HCT116 (cell line): ENCODE measurements around the gene SMYD3.

Experiments
- EZH2 ChIP-seq: fragments of 200-600 bp; sonication (generic); IDR thresholded peaks from 2 replicates; pipeline ENCODE4 v1.6.1; 2017; ENCODE audit warnings: antibody characterized with exemption, mixed run types
- POLR2A ChIP-seq: IDR thresholded peaks from 2 replicates; pipeline ENCODE4 v1.7.0; 2011; ENCODE audit warnings: borderline replicate concordance; ENCODE audit not compliant: insufficient read depth, insufficient read length; ENCODE audit errors: extremely low read depth
- POLR2AphosphoS5 ChIP-seq: IDR thresholded peaks from 2 replicates; pipeline ENCODE4 v1.6.1; 2011; ENCODE audit warnings: mild to moderate bottlenecking, low read depth, low read length, moderate library complexity
- TCF7L2 ChIP-seq: IDR thresholded peaks from 2 replicates; pipeline ENCODE4 v1.7.0; 2011; ENCODE audit warnings: borderline replicate concordance, inconsistent platforms; ENCODE audit not compliant: insufficient read depth, insufficient read length; ENCODE audit errors: extremely low read depth
- ZFX ChIP-seq: fragments of 450-650 bp; IDR thresholded peaks from 2 replicates; pipeline ENCODE4 v1.6.1; 2017
- ZNF274 ChIP-seq: fragments of 200-500 bp; sonication (Bioruptor generic); IDR thresholded peaks from 2 replicates; pipeline ENCODE4 v1.6.1; 2014; ENCODE audit warnings: mild to moderate bottlenecking, low read depth, low read length, inconsistent platforms
- TF ChIP-seq, protein P1 (sequence below), 3 experiments: fragments of 200-600 bp in 1 of 3; sonication (generic) in 1 of 3; IDR thresholded peaks in 2 of 3; conservative IDR thresholded peaks in 1 of 3; 2 replicates each; pipeline ENCODE4 v1.5.1; 2012 to 2017; ENCODE audit warnings: low read depth in 2 of 3, low read length in 2 of 3, antibody characterized with exemption in 1 of 3, borderline replicate concordance in 1 of 3, control low read depth in 1 of 3, mild to moderate bottlenecking in 1 of 3, mixed read lengths in 1 of 3, mixed run types in 1 of 3, moderate library complexity in 1 of 3; ENCODE audit not compliant: insufficient read depth in 1 of 3
- TF ChIP-seq, protein P2 (sequence below): IDR thresholded peaks from 2 replicates; pipeline ENCODE4 v1.6.1; 2012

DNA sequence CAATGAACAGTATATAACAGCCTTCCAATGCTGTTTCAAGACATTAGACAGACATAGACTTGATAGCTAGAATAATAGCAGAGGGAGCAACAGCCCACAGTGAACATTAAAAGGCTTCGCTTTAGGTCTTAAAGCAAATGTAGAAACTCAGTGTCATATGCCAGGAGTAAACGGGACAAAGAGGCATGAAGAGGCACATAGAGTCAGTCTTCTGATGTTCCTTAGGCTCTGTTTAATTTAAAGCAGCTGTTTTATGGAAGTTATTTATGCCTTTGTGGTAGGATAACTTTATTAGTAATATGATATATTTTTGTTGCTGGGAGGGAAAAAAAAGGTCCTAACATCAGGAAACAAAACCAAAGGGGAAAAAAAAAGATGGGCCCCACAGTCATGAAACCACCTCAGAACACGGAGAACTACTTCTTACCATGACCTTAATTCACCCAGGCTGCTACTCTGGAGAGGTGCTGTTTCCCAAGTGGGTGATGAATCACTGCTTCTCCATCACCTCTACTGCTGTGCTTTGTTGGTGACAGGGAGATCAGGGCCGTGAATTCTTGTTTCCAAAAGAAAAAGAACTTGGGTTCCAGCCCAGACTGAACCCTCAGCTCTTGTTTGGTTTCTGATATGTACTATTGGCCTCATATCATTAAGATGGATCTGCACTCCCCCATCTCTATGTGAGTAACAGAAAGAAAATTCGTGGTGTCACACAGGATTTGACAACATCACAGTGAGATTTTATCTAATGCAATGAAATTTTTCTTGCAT is 735.4 kb downstream of the SMYD3 start:
- no peak for TF ChIP-seq TCF7L2
- TF ChIP-seq EZH2 = no peak
- TF ChIP-seq, protein P1, sequence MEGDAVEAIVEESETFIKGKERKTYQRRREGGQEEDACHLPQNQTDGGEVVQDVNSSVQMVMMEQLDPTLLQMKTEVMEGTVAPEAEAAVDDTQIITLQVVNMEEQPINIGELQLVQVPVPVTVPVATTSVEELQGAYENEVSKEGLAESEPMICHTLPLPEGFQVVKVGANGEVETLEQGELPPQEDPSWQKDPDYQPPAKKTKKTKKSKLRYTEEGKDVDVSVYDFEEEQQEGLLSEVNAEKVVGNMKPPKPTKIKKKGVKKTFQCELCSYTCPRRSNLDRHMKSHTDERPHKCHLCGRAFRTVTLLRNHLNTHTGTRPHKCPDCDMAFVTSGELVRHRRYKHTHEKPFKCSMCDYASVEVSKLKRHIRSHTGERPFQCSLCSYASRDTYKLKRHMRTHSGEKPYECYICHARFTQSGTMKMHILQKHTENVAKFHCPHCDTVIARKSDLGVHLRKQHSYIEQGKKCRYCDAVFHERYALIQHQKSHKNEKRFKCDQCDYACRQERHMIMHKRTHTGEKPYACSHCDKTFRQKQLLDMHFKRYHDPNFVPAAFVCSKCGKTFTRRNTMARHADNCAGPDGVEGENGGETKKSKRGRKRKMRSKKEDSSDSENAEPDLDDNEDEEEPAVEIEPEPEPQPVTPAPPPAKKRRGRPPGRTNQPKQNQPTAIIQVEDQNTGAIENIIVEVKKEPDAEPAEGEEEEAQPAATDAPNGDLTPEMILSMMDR (IDR thresholded peaks at IDR 0.05 in 2 of 3, conservative IDR thresholded peaks at IDR 0.05 in 1 of 3; ENCODE audit: borderline replicate concordance in 1 of 3, insufficient read depth in 1 of 3, low read depth in 2 of 3, low read length in 2 of 3) = no peak
- TF ChIP-seq POLR2AphosphoS5 = no peak
- TF ChIP-seq POLR2A = no peak
- TF ChIP-seq, protein P2, sequence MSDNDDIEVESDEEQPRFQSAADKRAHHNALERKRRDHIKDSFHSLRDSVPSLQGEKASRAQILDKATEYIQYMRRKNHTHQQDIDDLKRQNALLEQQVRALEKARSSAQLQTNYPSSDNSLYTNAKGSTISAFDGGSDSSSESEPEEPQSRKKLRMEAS = no peak
- no peak for TF ChIP-seq ZFX
- TF ChIP-seq ZNF274 = no peak
